GM06990 (cell line): Measurements from ENCODE around the gene SERPINB4.
A peak's percentile ranks its signal among the peaks of the same experiment; 100 is the strongest.
"Not testable (repeated sequence)": the region's sequence is repeated elsewhere in the genome, so short reads cannot be mapped to it uniquely, and the experiment has no call there.

Experiments
- DNase-seq: peaks from one replicate; pipeline ENCODE4 v3.0.0-alpha.2; 2011; ENCODE audit not compliant: insufficient read length; ENCODE audit errors: extremely low read depth
- H3K27me3 ChIP-seq: replicated peaks from 2 replicates; pipeline ENCODE4 v1.6.0; 2011; ENCODE audit warnings: low read length; ENCODE audit not compliant: control insufficient read depth, insufficient read depth
- H3K36me3 ChIP-seq: 2 replicates; pipeline ENCODE4 v1.5.1; 2011; ENCODE audit warnings: low read length; ENCODE audit not compliant: control insufficient read depth, insufficient read depth
- H3K4me3 ChIP-seq: replicated peaks from 2 replicates; pipeline ENCODE4 v1.5.1; 2011; ENCODE audit warnings: low read depth, mild to moderate bottlenecking, control low read depth, low read length
- CTCF ChIP-seq: IDR thresholded peaks from 2 replicates; pipeline ENCODE4 v1.5.1; 2011; ENCODE audit warnings: low read length, control low read depth, mild to moderate bottlenecking, inconsistent platforms; ENCODE audit not compliant: insufficient read depth, poor library complexity, severe bottlenecking

Gene SERPINB4

GRCh38 chr18:63681449-63682340 is 37.6 kb upstream of the SERPINB4 start:
- no peak for DNase-seq
- H3K4me3 ChIP-seq, result no peak overlapping the region
- TF ChIP-seq CTCF, result no peak
- H3K36me3 ChIP-seq, result no peaks in the 10 kb centered on the region
- no peaks in the 10 kb centered on the region for H3K27me3 ChIP-seq

GRCh38 chr18:63679820-63680606 is 36.0 kb upstream of the SERPINB4 start:
- Histone ChIP-seq H3K4me3 (no peak overlapping the region), H3K27me3 (no peaks in the 10 kb centered on the region), H3K36me3 (no peaks in the 10 kb centered on the region)
- no peak for DNase-seq
- TF ChIP-seq CTCF, result no peak

- DNase-seq, result no peak
These were observed 33.6 kb upstream of the SERPINB4 start for GRCh38 chr18:63677500-63678225.

GRCh38 chr18:63676526-63677323 is 32.7 kb upstream of the SERPINB4 start:
- no peaks in the 10 kb centered on the region for H3K36me3 ChIP-seq
- H3K4me3 ChIP-seq, result no peak overlapping the region
- no peak for DNase-seq
- H3K27me3 ChIP-seq, result no peaks in the 10 kb centered on the region
- peak; percentile 78 for TF ChIP-seq CTCF

More at GRCh38 chr18:63677500-63678225, 33.6 kb upstream of the SERPINB4 start:
- H3K36me3 ChIP-seq, result no peaks in the 10 kb centered on the region
- no peak for TF ChIP-seq CTCF
- H3K27me3 ChIP-seq, result no peaks in the 10 kb centered on the region
- no peak overlapping the region for H3K4me3 ChIP-seq

GRCh38 chr18:63664571-63664970 is 20.5 kb upstream of the SERPINB4 start:
- no peak for DNase-seq
- no peak overlapping the region for H3K4me3 ChIP-seq
- TF ChIP-seq CTCF, result no peak
- no peaks in the 10 kb centered on the region for H3K36me3 ChIP-seq
- no peaks in the 10 kb centered on the region; the same call in 1 of the 2 replicates for H3K27me3 ChIP-seq

- H3K27me3 ChIP-seq, H3K4me3 ChIP-seq, H3K36me3 ChIP-seq, DNase-seq: not testable (repeated sequence)
These were observed 17.7 kb upstream of the SERPINB4 start, which contains the start of gene SERPINB3 for GRCh38 chr18:63661750-63662149. Gene SERPINB3, minus strand, starts transcription at chr18:63661893. Its CDS starts 677 bp downstream, at chr18:63661216.

GRCh38 chr18:63658920-63659319 is 14.9 kb upstream of the SERPINB4 start:
- not testable (repeated sequence) for DNase-seq, H3K27me3 ChIP-seq, H3K36me3 ChIP-seq, H3K4me3 ChIP-seq
